ENCODE measurements around the gene ZBTB34. TPM values are rescaled to one million over a fixed set of nuclear protein-coding genes. Genes with fewer than 3 reads are reported as not detected.

Gene ZBTB34
- total RNA-seq, 1 experiment from 2014 or later: 6.7 TPM

- H3K4me1 Mint-ChIP-seq (ENCODE audit: low read depth, unreplicated experiment): no peaks in the 10 kb centered on the region
- H3K36me3 Mint-ChIP-seq (ENCODE audit: insufficient read depth, unreplicated experiment): peaks cover 4% of the 10 kb centered on the region
- no peak for TF ChIP-seq CTCF (IDR thresholded peaks at IDR 0.05; ENCODE audit: unreplicated experiment)
- no peaks in the 10 kb centered on the region for H3K27me3 Mint-ChIP-seq (ENCODE audit: unreplicated experiment)
- intact Hi-C loops (cut with micrococcal nuclease; ENCODE audit: unreplicated experiment): no loop called here
- no peak for DNase-seq
- H3K9me3 Mint-ChIP-seq (ENCODE audit: low read depth, unreplicated experiment): no peaks in the 10 kb centered on the region
- CTCF ChIA-PET: no interaction called here
- H3K27ac Mint-ChIP-seq (ENCODE audit: unreplicated experiment): no peak overlapping the region
- H3K4me3 Mint-ChIP-seq (ENCODE audit: low read depth, unreplicated experiment): no peak overlapping the region
- BruUV-seq (replicated peaks): no TSS peak
Observed at GRCh38 chr9:126872516-126872915, 12.1 kb downstream of the ZBTB34 start.

GRCh38 chr9:126874546-126875314 lies 14.3 kb downstream of the ZBTB34 start:
- BruUV-seq (replicated peaks): no TSS peak

GRCh38 chr9:126875756-126876510 lies 15.5 kb downstream of the ZBTB34 start:
- CTCF ChIA-PET: no interaction called here
- H3K27me3 Mint-ChIP-seq (ENCODE audit: unreplicated experiment): no peaks in the 10 kb centered on the region
- intact Hi-C loops (cut with micrococcal nuclease; ENCODE audit: unreplicated experiment): no loop called here

More at GRCh38 chr9:126874546-126875314, 14.3 kb downstream of the ZBTB34 start:
- peaks cover 2% of the 10 kb centered on the region for H3K36me3 Mint-ChIP-seq (ENCODE audit: insufficient read depth, unreplicated experiment)
- CTCF ChIA-PET: no interaction called here
- no peak for TF ChIP-seq CTCF (IDR thresholded peaks at IDR 0.05; ENCODE audit: unreplicated experiment)
- H3K27me3 Mint-ChIP-seq (ENCODE audit: unreplicated experiment): no peaks in the 10 kb centered on the region
- intact Hi-C loops (cut with micrococcal nuclease; ENCODE audit: unreplicated experiment): no loop called here
- no peak for DNase-seq
- no peak overlapping the region for H3K27ac Mint-ChIP-seq (ENCODE audit: unreplicated experiment)
- no peaks in the 10 kb centered on the region for H3K4me1 Mint-ChIP-seq (ENCODE audit: low read depth, unreplicated experiment)
- H3K4me3 Mint-ChIP-seq (ENCODE audit: low read depth, unreplicated experiment): no peak overlapping the region
- no peaks in the 10 kb centered on the region for H3K9me3 Mint-ChIP-seq (ENCODE audit: low read depth, unreplicated experiment)

GRCh38 chr9:126876531-126876930 lies 16.1 kb downstream of the ZBTB34 start:
- DNase-seq: no peak
- no TSS peak for BruUV-seq (replicated peaks)
- Mint-ChIP-seq H3K4me3 (ENCODE audit: low read depth, unreplicated experiment) (no peak overlapping the region), H3K27ac (ENCODE audit: unreplicated experiment) (no peak overlapping the region), H3K27me3 (ENCODE audit: unreplicated experiment) (no peaks in the 10 kb centered on the region), H3K36me3 (ENCODE audit: insufficient read depth, unreplicated experiment) (peaks cover 7% of the 10 kb centered on the region), H3K9me3 (ENCODE audit: low read depth, unreplicated experiment) (no peaks in the 10 kb centered on the region), H3K4me1 (ENCODE audit: low read depth, unreplicated experiment) (no peaks in the 10 kb centered on the region)
- no peak for TF ChIP-seq CTCF (IDR thresholded peaks at IDR 0.05; ENCODE audit: unreplicated experiment)
- CTCF ChIA-PET: no interaction called here
- intact Hi-C loops (cut with micrococcal nuclease; ENCODE audit: unreplicated experiment): no loop called here

More at GRCh38 chr9:126875756-126876510, 15.5 kb downstream of the ZBTB34 start:
- Mint-ChIP-seq H3K4me1 (ENCODE audit: low read depth, unreplicated experiment) (no peaks in the 10 kb centered on the region), H3K27ac (ENCODE audit: unreplicated experiment) (no peak overlapping the region), H3K36me3 (ENCODE audit: insufficient read depth, unreplicated experiment) (peaks cover 7% of the 10 kb centered on the region), H3K4me3 (ENCODE audit: low read depth, unreplicated experiment) (no peak overlapping the region), H3K9me3 (ENCODE audit: low read depth, unreplicated experiment) (no peaks in the 10 kb centered on the region)
- BruUV-seq (replicated peaks): no TSS peak
- DNase-seq: no peak
- TF ChIP-seq CTCF (IDR thresholded peaks at IDR 0.05; ENCODE audit: unreplicated experiment): no peak

Data from Calu3 (cell line).